Kidney (tissue), 14 donors: Measurements from ENCODE around the gene SMURF1. TPM values are rescaled to one million over a fixed set of nuclear protein-coding genes. Genes with fewer than 3 reads are reported as not detected.

Source experiments
- DNase-seq, 5 donors: peaks; one replicate each; pipeline ENCODE4 v3.0.0-alpha.2; 2013 to 2020
- FAIRE-seq: peaks from 2 replicates; lab custom pipeline; 2012; peaks lifted over from hg19 to GRCh38; lab: Jason Lieb, UNC
- H3K27ac ChIP-seq, 2 donors: one replicate each; pipeline ENCODE4 v1.7.0; 2013; ENCODE audit warnings: low read depth in 2 of 2, low read length in 2 of 2, inconsistent platforms in 1 of 2
- H3K27me3 ChIP-seq: one replicate; pipeline ENCODE4 v1.7.1; 2013; ENCODE audit warnings: low read length, inconsistent platforms; ENCODE audit not compliant: control insufficient read depth, insufficient read depth
- H3K36me3 ChIP-seq, 3 donors: one replicate each; pipeline versions ENCODE4 v1.7.0 to v1.7.1; 2013; ENCODE audit warnings: low read length in 3 of 3, control low read depth in 1 of 3, inconsistent platforms in 1 of 3; ENCODE audit not compliant: insufficient read depth in 3 of 3, control insufficient read depth in 2 of 3
- H3K4me1 ChIP-seq, 3 donors: one replicate each; pipeline versions ENCODE4 v1.7.0 to v1.7.1; 2013; ENCODE audit warnings: low read length in 3 of 3, inconsistent platforms in 1 of 3, low read depth in 1 of 3; ENCODE audit not compliant: control insufficient read depth in 2 of 3, insufficient read depth in 2 of 3
- H3K4me3 ChIP-seq, 3 donors: one replicate each; pipeline versions ENCODE4 v1.7.0 to v1.8.1; 2013; ENCODE audit warnings: low read length in 3 of 3, control low read depth in 1 of 3, inconsistent platforms in 1 of 3
- H3K9ac ChIP-seq, 3 donors: one replicate each; pipeline versions ENCODE4 v1.7.0 to v1.7.1; 2013; ENCODE audit warnings: low read length in 3 of 3, control low read depth in 1 of 3, inconsistent platforms in 1 of 3
- H3K9me3 ChIP-seq, 3 donors: one replicate each; pipeline versions ENCODE4 v1.7.0 to v1.7.1; 2013; ENCODE audit warnings: low read length in 3 of 3, control low read depth in 1 of 3, inconsistent platforms in 1 of 3; ENCODE audit not compliant: control insufficient read depth in 2 of 3, insufficient read depth in 1 of 3
- intact Hi-C: fragments of 100-400 bp; cut with DNase I; formaldehyde crosslinking; loops from one replicate; pipeline ENCODE4 v1.11.1; 2022
- polyA plus RNA-seq: library from polyadenylated mRNA; stranded (reverse); fragments of 350-450 nt; fragmentation: Illumina TruSeq; extraction: RNeasy Lipid Tissue Mini Kit (QIAGEN cat#74804); gene quantifications from one replicate; pipeline ENCODE4 v1.2.3, GENCODE V29; 2014; ENCODE audit warnings: low read depth, low replicate concordance; ENCODE audit not compliant: insufficient read depth
- total RNA-seq: library from RNA; stranded (reverse); fragmentation: NEBNext Ultra II Directional; extraction: Animal tissue kit (Norgen Biotek cat#: 25700); gene quantifications from one replicate; pipeline ENCODE4 v1.2.1, GENCODE V29; 2021
- TF ChIP-seq, protein P1 (sequence below): IDR thresholded peaks from 3 replicates; pipeline ENCODE4 v1.5.1; 2012; ENCODE audit warnings: mild to moderate bottlenecking, moderate library complexity, borderline replicate concordance; ENCODE audit not compliant: insufficient read depth; ENCODE audit errors: extremely low read depth
- donor health status: control.
- donor health status: control.
- donor health status: control.
- donor health status: control.
- donor health status: control.
- donor health status: DM: yes; HTN: yes; CAD: no.
- donor health status: Normal renal cell carcinoma (clear cell type).

SMURF1 gene
- total and polyA plus RNA-seq, 2 donors from 2014 or later, result 6.3 to 29.8 TPM

- DNase-seq, result no peak
- FAIRE-seq, result no peak
- intact Hi-C loops, result no loop called here
- peaks cover 8 to 45% (median 33%) of the 10 kb centered on the region in 3 donors for H3K36me3 ChIP-seq
- H3K9me3 ChIP-seq, result no peaks in the 10 kb centered on the region
- no peak overlapping the region for H3K9ac ChIP-seq
- peaks cover 0 to 4% (median 0%) of the 10 kb centered on the region in 3 donors for H3K4me1 ChIP-seq
- no peaks in the 10 kb centered on the region for H3K27me3 ChIP-seq
- TF ChIP-seq, protein P1, sequence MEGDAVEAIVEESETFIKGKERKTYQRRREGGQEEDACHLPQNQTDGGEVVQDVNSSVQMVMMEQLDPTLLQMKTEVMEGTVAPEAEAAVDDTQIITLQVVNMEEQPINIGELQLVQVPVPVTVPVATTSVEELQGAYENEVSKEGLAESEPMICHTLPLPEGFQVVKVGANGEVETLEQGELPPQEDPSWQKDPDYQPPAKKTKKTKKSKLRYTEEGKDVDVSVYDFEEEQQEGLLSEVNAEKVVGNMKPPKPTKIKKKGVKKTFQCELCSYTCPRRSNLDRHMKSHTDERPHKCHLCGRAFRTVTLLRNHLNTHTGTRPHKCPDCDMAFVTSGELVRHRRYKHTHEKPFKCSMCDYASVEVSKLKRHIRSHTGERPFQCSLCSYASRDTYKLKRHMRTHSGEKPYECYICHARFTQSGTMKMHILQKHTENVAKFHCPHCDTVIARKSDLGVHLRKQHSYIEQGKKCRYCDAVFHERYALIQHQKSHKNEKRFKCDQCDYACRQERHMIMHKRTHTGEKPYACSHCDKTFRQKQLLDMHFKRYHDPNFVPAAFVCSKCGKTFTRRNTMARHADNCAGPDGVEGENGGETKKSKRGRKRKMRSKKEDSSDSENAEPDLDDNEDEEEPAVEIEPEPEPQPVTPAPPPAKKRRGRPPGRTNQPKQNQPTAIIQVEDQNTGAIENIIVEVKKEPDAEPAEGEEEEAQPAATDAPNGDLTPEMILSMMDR, result no peak
- H3K4me3 ChIP-seq, result no peak overlapping the region
- H3K27ac ChIP-seq, result no peak overlapping the region
These were observed 139.7 kb downstream of the SMURF1 start for GRCh38 chr7:99004216-99004615.

DNA sequence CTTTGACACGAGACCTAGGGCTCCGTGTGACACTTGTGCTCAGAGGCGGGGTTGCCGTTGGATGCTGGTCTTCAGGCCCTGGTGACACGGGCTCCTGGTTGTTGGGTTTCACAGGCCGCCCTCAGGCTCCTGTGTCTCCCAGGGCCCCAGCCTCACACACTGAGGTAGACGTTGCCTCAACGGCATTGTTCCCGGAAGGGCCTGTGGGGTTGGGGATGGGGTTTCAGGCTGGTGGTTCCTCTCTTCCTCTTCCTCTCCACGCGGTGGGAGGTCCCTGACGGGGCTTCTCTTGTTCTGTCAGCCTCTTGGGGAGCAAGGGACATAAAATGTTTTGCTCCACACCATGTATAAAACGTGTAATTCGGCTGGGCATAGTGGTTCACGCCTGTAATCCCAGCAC, 140.5 kb downstream of the SMURF1 start:
- no peak for FAIRE-seq
- H3K36me3 ChIP-seq, result peaks cover 8 to 45% (median 34%) of the 10 kb centered on the region in 3 donors
- H3K27me3 ChIP-seq, result no peaks in the 10 kb centered on the region
- no peaks in the 10 kb centered on the region for H3K9me3 ChIP-seq
- intact Hi-C loops, result no loop called here
- H3K9ac ChIP-seq, result no peak overlapping the region
- no peak overlapping the region for H3K4me3 ChIP-seq
- H3K27ac ChIP-seq, result no peak overlapping the region
- no peak for DNase-seq
- TF ChIP-seq, protein P1, result no peak
- H3K4me1 ChIP-seq, result peaks cover 0 to 4% (median 2%) of the 10 kb centered on the region in 3 donors

GRCh38 chr7:99002827-99003212, 141.1 kb downstream of the SMURF1 start:
- FAIRE-seq, result no peak

More at GRCh38 chr7:99002827-99003212, 141.1 kb downstream of the SMURF1 start:
- no peak for DNase-seq
- Histone ChIP-seq H3K27me3 (no peaks in the 10 kb centered on the region), H3K9me3 (no peaks in the 10 kb centered on the region), H3K4me3 (no peak overlapping the region), H3K27ac (peak overlapping the region in 1 of 2 donors; percentile 7), H3K4me1 (peaks cover 0 to 4% (median 2%) of the 10 kb centered on the region in 3 donors), H3K9ac (no peak overlapping the region), H3K36me3 (peaks cover 8 to 46% (median 31%) of the 10 kb centered on the region in 3 donors)
- TF ChIP-seq, protein P1, result no peak
- intact Hi-C loops, result no loop called here
